Hippocampal formation (tissue), 2 donors: ENCODE measurements around the gene FBXL15.

ENCODE experiments used
- DNase-seq, 2 donors: peaks; one replicate each; lab custom pipeline; 2025; lab: John Stamatoyannopoulos, UW

FBXL15 gene

GRCh38 chr10:102411341-102412255 is 9.0 kb upstream of the FBXL15 start:
- no peak for DNase-seq

DNA sequence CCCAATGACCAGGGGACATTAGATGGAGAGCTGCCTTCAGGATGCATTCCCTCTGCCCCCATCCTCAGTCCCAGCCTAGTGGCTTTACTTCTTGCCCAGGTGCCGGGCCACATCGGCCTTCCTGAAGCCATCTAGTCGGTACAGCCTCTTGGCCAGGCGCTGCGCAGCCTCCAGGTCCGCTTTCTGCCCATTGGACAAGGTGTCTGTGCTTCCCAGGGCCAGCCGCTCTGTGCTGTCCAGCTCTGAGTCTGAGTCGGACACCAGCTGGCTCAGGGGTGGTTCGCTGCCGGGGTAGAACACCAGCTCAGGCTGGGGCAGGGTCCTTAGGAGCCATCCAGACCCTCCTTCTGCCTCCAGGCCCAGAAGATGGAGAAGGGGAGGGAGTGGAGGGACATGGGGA is 8.3 kb upstream of the FBXL15 start:
- DNase-seq, result no peak

- DNase-seq, result no peak
These were observed 7.5 kb upstream of the FBXL15 start for GRCh38 chr10:102413053-102413705.

GRCh38 chr10:102413806-102414561 is 6.7 kb upstream of the FBXL15 start:
- DNase-seq, result no peak

- no peak for DNase-seq
These were observed 5.9 kb upstream of the FBXL15 start for GRCh38 chr10:102414749-102415148.

GRCh38 chr10:102416283-102416682 is 4.4 kb upstream of the FBXL15 start:
- no peak for DNase-seq

DNA sequence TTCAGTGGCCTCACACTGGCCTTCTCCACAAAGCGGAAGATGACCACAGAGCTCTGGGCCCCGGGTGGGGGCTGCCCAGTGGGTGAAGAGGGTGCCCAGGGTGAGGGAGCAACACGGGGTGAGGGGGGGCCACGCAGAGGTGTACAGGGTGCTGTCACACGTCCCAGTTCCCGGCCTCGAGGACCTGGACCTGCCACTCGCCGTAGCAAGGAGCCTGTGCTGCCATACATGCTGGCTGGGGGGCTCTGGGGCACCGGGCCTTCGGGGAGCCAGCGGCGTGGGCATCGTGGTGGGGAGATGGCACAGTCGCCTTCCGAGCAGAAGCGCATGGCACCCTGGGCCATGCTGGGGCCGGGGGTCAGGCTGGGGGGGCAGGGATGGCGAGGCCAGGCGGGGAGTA is 3.9 kb upstream of the FBXL15 start:
- no peak for DNase-seq

DNA sequence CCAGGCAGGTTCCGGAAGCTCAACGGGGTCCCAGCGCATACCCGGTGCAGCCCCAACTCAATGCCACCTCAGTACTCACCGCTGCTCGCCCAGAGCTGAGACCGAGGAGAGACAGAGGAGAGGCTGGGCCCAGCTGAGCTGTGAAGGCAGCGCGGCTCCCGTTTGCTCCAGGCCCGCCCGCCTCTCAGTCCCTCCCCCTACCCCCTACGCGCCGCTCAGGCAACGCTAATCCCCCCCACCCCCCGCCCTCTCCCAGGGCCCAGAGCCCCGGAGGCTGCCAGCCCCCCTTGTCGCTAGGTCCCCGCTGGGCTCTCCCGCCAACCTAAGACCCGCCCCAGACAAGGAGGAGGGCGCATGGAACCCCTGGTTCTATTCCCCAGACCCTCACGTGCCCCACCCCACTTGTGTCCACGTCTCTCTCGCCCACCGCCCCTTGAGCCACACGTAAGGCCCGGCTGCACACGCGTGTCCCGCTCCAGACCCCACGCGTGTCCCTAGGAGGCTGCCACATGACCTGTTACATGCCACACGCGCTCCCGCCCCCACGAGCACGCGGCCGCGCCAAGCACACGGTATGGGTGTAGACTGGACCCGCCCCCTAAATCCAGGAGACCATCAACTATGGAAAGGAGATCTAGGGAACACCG is 1.9 kb upstream of the FBXL15 start, which contains the start of gene PSD:
TSS of gene PSD (minus strand) at position 164 of the 647 bp plus-strand sequence. CDS start 1,747 bp downstream, outside the sequence.
- no peak for DNase-seq

DNA sequence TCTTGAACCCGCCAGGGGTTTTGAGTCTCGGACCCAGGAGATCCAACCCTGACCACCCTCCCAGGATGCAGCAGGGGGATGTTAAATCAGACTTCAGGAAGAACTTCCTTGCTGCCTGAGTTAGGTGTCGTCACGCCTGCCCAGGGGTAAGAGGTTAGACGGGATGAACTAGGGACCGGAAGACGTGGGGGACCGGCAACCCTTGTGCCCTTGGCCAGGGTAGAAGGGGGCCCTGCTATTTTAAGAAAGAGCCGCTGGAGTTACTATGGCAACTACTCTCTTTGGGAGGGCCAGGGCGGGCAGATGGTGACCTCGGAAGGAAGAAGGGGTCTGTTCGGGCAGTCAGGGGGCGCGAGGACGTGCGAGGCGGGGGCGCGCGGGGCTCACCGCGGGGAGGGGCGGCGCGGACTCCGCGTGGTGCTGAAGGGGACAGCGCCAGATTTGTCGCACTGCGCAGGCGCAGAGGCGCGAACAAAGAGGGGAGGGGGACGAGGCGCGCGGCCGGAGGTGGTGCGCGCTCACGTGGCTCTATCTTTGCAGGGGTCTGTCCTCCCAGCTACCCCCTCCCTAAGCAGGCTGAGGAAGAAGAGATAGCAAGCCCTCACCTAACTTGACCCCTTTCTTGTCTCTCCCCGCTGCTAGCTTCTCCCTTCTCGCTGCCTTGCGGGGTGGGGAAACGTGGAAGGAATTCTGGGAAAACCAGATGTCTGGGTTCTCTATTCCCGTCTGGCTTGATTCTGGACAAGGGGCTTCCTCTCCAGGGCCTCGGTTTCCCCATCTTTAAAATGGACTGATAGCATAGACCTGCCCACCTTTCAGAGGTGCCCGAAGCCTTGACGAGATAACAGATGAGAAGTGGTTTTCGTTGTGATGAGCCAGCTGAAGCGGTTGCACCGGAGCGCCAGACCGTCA is 1.1 kb upstream of the FBXL15 start:
- peak in 1 of 2 donors; percentile 52 for DNase-seq

GRCh38 chr10:102420181-102420713 is 389 bp upstream of the FBXL15 start:
- DNase-seq, result no peak

DNA sequence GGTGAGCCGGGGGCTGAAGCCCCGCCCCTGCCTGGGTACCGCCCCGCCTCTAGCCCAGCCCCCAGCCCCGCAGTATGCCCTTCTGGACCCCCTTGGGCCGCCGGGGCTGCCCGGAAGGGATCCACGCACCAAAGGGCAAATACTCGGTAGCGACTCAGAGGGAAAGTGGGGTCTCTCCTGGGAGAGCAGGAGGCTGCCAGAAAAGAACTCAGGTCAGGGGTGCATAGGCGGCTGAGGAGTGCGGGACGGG is 796 bp downstream of the FBXL15 start:
- no peak for DNase-seq

- no peak for DNase-seq
These were observed 1.3 kb downstream of the FBXL15 start for GRCh38 chr10:102421757-102422512.

DNA sequence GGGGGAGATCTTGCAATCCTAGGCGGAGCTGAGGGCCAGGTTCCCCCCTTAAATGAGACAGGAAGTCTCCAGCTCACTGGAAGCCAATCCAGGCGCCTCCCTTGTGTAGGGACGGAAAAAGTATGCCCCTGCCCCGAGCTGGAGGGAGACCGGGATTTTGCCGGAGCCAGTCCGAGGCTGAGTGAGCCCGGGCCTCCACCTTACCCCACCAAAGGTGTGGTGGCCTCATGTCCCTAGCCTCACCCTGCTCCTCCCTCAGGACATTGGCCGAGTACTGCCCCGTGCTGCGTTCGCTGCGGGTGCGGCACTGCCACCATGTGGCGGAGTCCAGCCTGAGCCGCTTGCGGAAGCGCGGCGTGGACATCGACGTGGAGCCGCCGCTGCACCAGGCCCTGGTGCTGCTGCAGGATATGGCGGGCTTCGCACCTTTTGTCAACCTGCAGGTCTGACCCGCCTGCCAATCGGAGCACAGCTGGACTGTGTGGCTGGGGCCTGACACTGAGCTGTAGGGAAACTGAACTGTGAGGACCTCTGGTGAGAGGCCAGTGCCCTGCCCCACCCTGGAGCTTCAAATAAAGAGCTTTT is 2.0 kb downstream of the FBXL15 start:
- DNase-seq, result peak in 1 of 2 donors; percentile 62

- no peak for DNase-seq
These were observed 2.8 kb downstream of the FBXL15 start for GRCh38 chr10:102423372-102423968.

DNA sequence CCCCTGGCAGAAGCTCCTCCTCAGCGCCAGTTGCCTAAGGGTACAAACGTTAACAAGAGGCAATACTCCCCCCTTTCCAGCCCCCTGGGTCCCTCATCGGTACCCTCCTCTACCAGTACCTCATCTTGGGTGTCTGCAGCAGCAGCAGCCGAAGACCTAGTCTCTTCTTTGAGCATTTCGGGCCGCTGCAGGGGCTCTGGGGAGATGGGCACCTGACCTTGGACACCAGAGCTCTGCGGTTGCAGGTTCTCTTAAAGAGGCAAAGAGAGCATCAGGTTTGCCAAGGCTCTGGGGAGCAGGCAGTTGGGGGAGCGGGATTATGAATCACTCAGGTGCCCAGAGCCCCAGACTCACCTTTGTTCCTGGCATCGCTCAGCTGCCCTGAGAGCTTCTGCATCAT is 3.5 kb downstream of the FBXL15 start:
- DNase-seq, result no peak

DNA sequence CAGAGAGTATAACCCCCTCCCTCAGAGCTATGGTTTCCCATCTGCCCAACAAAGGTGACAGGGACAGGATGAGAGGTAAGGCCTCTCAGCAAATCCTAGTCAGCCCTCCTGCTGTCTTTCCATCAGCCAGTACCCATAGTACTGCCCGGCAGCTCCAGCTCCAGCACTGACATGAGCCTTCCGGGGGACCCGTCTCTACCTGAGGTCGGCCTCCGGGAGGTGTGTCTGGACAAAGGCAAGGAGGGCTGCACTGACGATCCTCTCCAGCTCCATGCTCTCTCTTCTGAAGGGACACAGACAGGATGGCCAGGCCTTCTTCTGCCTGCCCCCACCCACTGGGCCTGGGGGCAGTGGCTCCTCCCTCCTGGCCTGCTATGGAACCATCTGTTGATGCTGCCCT is 4.3 kb downstream of the FBXL15 start:
- no peak for DNase-seq

DNA sequence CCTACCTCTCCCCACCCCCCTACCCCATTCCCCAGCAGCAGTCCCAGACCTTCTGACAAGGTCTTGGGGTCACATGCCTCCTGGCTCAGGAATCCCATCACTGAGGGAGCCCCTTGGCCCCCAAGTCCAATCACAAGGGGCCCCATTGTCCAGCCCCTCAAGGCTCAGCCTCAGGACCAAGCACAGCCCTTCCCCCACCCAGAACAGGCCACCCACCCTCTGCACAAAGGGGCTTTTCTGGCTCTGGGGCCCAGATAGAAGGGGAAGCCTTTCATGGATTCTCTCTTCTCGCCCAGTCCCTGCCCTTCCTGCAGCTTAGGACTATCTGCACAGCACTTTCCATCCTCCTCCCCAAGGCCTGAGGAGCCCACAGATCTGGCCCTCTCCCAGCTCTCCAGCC is 4.8 kb downstream of the FBXL15 start:
- DNase-seq, result no peak

- DNase-seq, result no peak
These were observed 6.2 kb downstream of the FBXL15 start for GRCh38 chr10:102426803-102427287.

GRCh38 chr10:102429468-102429867 is 8.8 kb downstream of the FBXL15 start:
- DNase-seq, result no peak
